ENCODE data around the gene MAP2K3.
"Not testable (repeated sequence)": the region's sequence is repeated elsewhere in the genome, so short reads cannot be mapped to it uniquely, and the experiment has no call there.

Gene MAP2K3

GRCh38 chr17:21328778-21329177, 44.3 kb downstream of the MAP2K3 start:
- CTCF ChIA-PET; H3K4me3 ChIP-seq (ENCODE audit: low read depth, low read length); H3K36me3 ChIP-seq (ENCODE audit: control insufficient read depth in 2 of 2, insufficient read depth in 1 of 2, low read length in 2 of 2); H3K9me3 ChIP-seq (ENCODE audit: control insufficient read depth, insufficient read depth, low read depth, low read length); POLR2A ChIA-PET; H3K4me1 ChIP-seq (ENCODE audit: control insufficient read depth, insufficient read depth, low read length); H3K27ac ChIP-seq (ENCODE audit: extremely low read depth, low read depth, low read length): not testable (repeated sequence)
- peak; percentile 96 for TF ChIP-seq ZNF133 (tag by site-specific recombination; IDR thresholded peaks at IDR 0.05)

- ChIA-PET POLR2A (no interaction called here), CTCF (interaction anchor here (1.1 kb wide), 1 partner anchor 121 kb away, joined by 3 read pairs; no protein-coding TSS in a partner anchor)
- TF ChIP-seq ZNF391 (tag by site-specific recombination; IDR thresholded peaks at IDR 0.05; ENCODE audit: borderline replicate concordance, low read depth) = no peak
- no peak for TF ChIP-seq ZNF280C (tag by site-specific recombination; IDR thresholded peaks at IDR 0.05)
Observed at GRCh38 chr17:21330436-21331160, 46.1 kb downstream of the MAP2K3 start.

GRCh38 chr17:21336541-21337294, 52.2 kb downstream of the MAP2K3 start:
- CTCF ChIA-PET = interaction anchor here (0.9 kb wide), 1 partner anchor 218 kb away, joined by 3 read pairs; no protein-coding TSS in a partner anchor
- H3K27ac ChIP-seq (ENCODE audit: extremely low read depth, low read depth, low read length); POLR2A ChIA-PET; H3K9me3 ChIP-seq (ENCODE audit: control insufficient read depth, insufficient read depth, low read depth, low read length); H3K36me3 ChIP-seq (ENCODE audit: control insufficient read depth in 2 of 2, insufficient read depth in 1 of 2, low read length in 2 of 2); H3K4me1 ChIP-seq (ENCODE audit: control insufficient read depth, insufficient read depth, low read length); H3K4me3 ChIP-seq (ENCODE audit: low read depth, low read length): not testable (repeated sequence)
- peak; percentile 75 for TF ChIP-seq SCRT2 (tag by site-specific recombination; IDR thresholded peaks at IDR 0.05)

More at GRCh38 chr17:21330436-21331160, 46.1 kb downstream of the MAP2K3 start:
- H3K9me3 ChIP-seq (ENCODE audit: control insufficient read depth, insufficient read depth, low read depth, low read length) = no peaks in the 10 kb centered on the region
- no peaks in the 10 kb centered on the region for H3K4me1 ChIP-seq (ENCODE audit: control insufficient read depth, insufficient read depth, low read length)
- no peak overlapping the region for H3K4me3 ChIP-seq (ENCODE audit: low read depth, low read length)
- no peak overlapping the region for H3K27ac ChIP-seq (ENCODE audit: extremely low read depth, low read depth, low read length)
- no peaks in the 10 kb centered on the region for H3K36me3 ChIP-seq (ENCODE audit: control insufficient read depth in 2 of 2, insufficient read depth in 1 of 2, low read length in 2 of 2)

GRCh38 chr17:21337981-21338625, 53.6 kb downstream of the MAP2K3 start:
- H3K9me3 ChIP-seq (ENCODE audit: control insufficient read depth, insufficient read depth, low read depth, low read length); H3K27ac ChIP-seq (ENCODE audit: extremely low read depth, low read depth, low read length); CTCF ChIA-PET; H3K4me1 ChIP-seq (ENCODE audit: control insufficient read depth, insufficient read depth, low read length); POLR2A ChIA-PET; H3K4me3 ChIP-seq (ENCODE audit: low read depth, low read length); H3K36me3 ChIP-seq (ENCODE audit: control insufficient read depth in 2 of 2, insufficient read depth in 1 of 2, low read length in 2 of 2): not testable (repeated sequence)

GRCh38 chr17:21339011-21339410, 54.5 kb downstream of the MAP2K3 start:
- no peaks in the 10 kb centered on the region for H3K4me1 ChIP-seq (ENCODE audit: control insufficient read depth, insufficient read depth, low read length)
- POLR2A ChIA-PET = no interaction called here
- CTCF ChIA-PET = no interaction called here
- H3K27ac ChIP-seq (ENCODE audit: extremely low read depth, low read depth, low read length) = no peak overlapping the region
- no peak overlapping the region for H3K4me3 ChIP-seq (ENCODE audit: low read depth, low read length)
- no peaks in the 10 kb centered on the region for H3K9me3 ChIP-seq (ENCODE audit: control insufficient read depth, insufficient read depth, low read depth, low read length)
- TF ChIP-seq ZNF501 (tag by site-specific recombination; IDR thresholded peaks at IDR 0.05) = no peak
- no peak for TF ChIP-seq ZNF148 (tag by site-specific recombination; IDR thresholded peaks at IDR 0.05; ENCODE audit: borderline replicate concordance)
- no peak for TF ChIP-seq ZNF645 (tag by site-specific recombination; IDR thresholded peaks at IDR 0.05)
- H3K36me3 ChIP-seq (ENCODE audit: control insufficient read depth in 2 of 2, insufficient read depth in 1 of 2, low read length in 2 of 2) = no peaks in the 10 kb centered on the region

GRCh38 chr17:21339571-21339970, 55.1 kb downstream of the MAP2K3 start:
- H3K4me3 ChIP-seq (ENCODE audit: low read depth, low read length); POLR2A ChIA-PET; H3K9me3 ChIP-seq (ENCODE audit: control insufficient read depth, insufficient read depth, low read depth, low read length); H3K36me3 ChIP-seq (ENCODE audit: control insufficient read depth in 2 of 2, insufficient read depth in 1 of 2, low read length in 2 of 2); CTCF ChIA-PET; H3K4me1 ChIP-seq (ENCODE audit: control insufficient read depth, insufficient read depth, low read length); H3K27ac ChIP-seq (ENCODE audit: extremely low read depth, low read depth, low read length): not testable (repeated sequence)

- H3K27ac ChIP-seq (ENCODE audit: extremely low read depth, low read depth, low read length); H3K4me3 ChIP-seq (ENCODE audit: low read depth, low read length); H3K9me3 ChIP-seq (ENCODE audit: control insufficient read depth, insufficient read depth, low read depth, low read length); CTCF ChIA-PET; POLR2A ChIA-PET; H3K36me3 ChIP-seq (ENCODE audit: control insufficient read depth in 2 of 2, insufficient read depth in 1 of 2, low read length in 2 of 2); H3K4me1 ChIP-seq (ENCODE audit: control insufficient read depth, insufficient read depth, low read length): not testable (repeated sequence)
Observed at GRCh38 chr17:21340407-21340806, 55.9 kb downstream of the MAP2K3 start.

All from HEK293 (cell line).